Measurements from ENCODE around the gene PLB1.
A peak's percentile ranks its signal among the peaks of the same experiment; 100 is the strongest.

The PLB1 gene

GRCh38 chr2:28678944-28679343 lies 183.1 kb downstream of the PLB1 start:
- no peak overlapping the region for H3K4me3 ChIP-seq (ENCODE audit: low read depth, low read length)
- DNase-seq: no peak
- H3K36me3 ChIP-seq: no peaks in the 10 kb centered on the region
- H3K9me3 ChIP-seq (ENCODE audit: severe bottlenecking): no peaks in the 10 kb centered on the region
- no peak overlapping the region for H3K27ac ChIP-seq
- no peak for TF ChIP-seq CTCF (IDR thresholded peaks at IDR 0.05; ENCODE audit: low read depth, low read length)
- no peaks in the 10 kb centered on the region for H3K27me3 ChIP-seq (ENCODE audit: insufficient read depth, low read depth, severe bottlenecking)

- no peak for DNase-seq
- Histone ChIP-seq H3K9me3 (ENCODE audit: severe bottlenecking) (no peaks in the 10 kb centered on the region), H3K36me3 (no peaks in the 10 kb centered on the region), H3K27ac (no peak overlapping the region), H3K27me3 (ENCODE audit: insufficient read depth, low read depth, severe bottlenecking) (no peaks in the 10 kb centered on the region), H3K4me3 (ENCODE audit: low read depth, low read length) (no peak overlapping the region)
- no peak for TF ChIP-seq CTCF (IDR thresholded peaks at IDR 0.05; ENCODE audit: low read depth, low read length)
Observed at GRCh38 chr2:28680657-28681056, 184.8 kb downstream of the PLB1 start.

- no peak for TF ChIP-seq CTCF (IDR thresholded peaks at IDR 0.05; ENCODE audit: low read depth, low read length)
- Histone ChIP-seq H3K36me3 (no peaks in the 10 kb centered on the region), H3K27me3 (ENCODE audit: insufficient read depth, low read depth, severe bottlenecking) (no peaks in the 10 kb centered on the region), H3K4me3 (ENCODE audit: low read depth, low read length) (no peak overlapping the region), H3K9me3 (ENCODE audit: severe bottlenecking) (no peaks in the 10 kb centered on the region), H3K27ac (no peak overlapping the region)
- no peak for DNase-seq
Observed at GRCh38 chr2:28681158-28681571, 185.3 kb downstream of the PLB1 start.

GRCh38 chr2:28681606-28682005 lies 185.7 kb downstream of the PLB1 start:
- no peak for DNase-seq
- TF ChIP-seq CTCF (IDR thresholded peaks at IDR 0.05; ENCODE audit: low read depth, low read length): no peak
- H3K4me3 ChIP-seq (ENCODE audit: low read depth, low read length): no peak overlapping the region
- H3K27me3 ChIP-seq (ENCODE audit: insufficient read depth, low read depth, severe bottlenecking): no peaks in the 10 kb centered on the region
- H3K27ac ChIP-seq: no peak overlapping the region
- H3K9me3 ChIP-seq (ENCODE audit: severe bottlenecking): no peaks in the 10 kb centered on the region
- no peaks in the 10 kb centered on the region for H3K36me3 ChIP-seq

GRCh38 chr2:28683100-28683706 lies 187.3 kb downstream of the PLB1 start:
- Histone ChIP-seq H3K36me3 (no peaks in the 10 kb centered on the region), H3K27ac (peak overlapping the region; percentile 80), H3K9me3 (ENCODE audit: severe bottlenecking) (no peaks in the 10 kb centered on the region), H3K4me3 (ENCODE audit: low read depth, low read length) (peak overlapping the region; percentile 4; the same call in 1 of the 2 replicates), H3K27me3 (ENCODE audit: insufficient read depth, low read depth, severe bottlenecking) (no peaks in the 10 kb centered on the region)
- TF ChIP-seq CTCF (IDR thresholded peaks at IDR 0.05; ENCODE audit: low read depth, low read length): no peak
- DNase-seq: peak; percentile 94

Data from WERI-Rb-1 (cell line).